Sigmoid colon (tissue), 7 donors: ENCODE measurements around the gene FAM13A. TPM values are rescaled to one million over a fixed set of nuclear protein-coding genes. Genes with fewer than 3 reads are reported as not detected.

Experiments used
- DNase-seq: peaks from one replicate; pipeline ENCODE4 v3.0.0-alpha.2; 2019
- H3K27ac ChIP-seq, 4 donors: fragments of 200-600 bp; sonication (generic); one replicate each; pipeline ENCODE4 v1.5.1; 2016 to 2019; ENCODE audit warnings: mild to moderate bottlenecking in 1 of 4
- H3K27me3 ChIP-seq, 3 donors: fragments of 200-600 bp; sonication (generic); one replicate each; pipeline ENCODE4 v1.5.1; 2019; ENCODE audit warnings: mild to moderate bottlenecking in 1 of 3
- H3K36me3 ChIP-seq, 4 donors: fragments of 200-600 bp; sonication (generic); one replicate each; pipeline ENCODE4 v1.5.1; 2016 to 2019
- H3K4me1 ChIP-seq, 4 donors: fragments of 200-600 bp; sonication (generic); one replicate each; pipeline ENCODE4 v1.5.1; 2017 to 2019
- H3K4me3 ChIP-seq, 4 donors: fragments of 200-600 bp; sonication (generic); one replicate each; pipeline ENCODE4 v1.5.1; 2017 to 2019; ENCODE audit warnings: mild to moderate bottlenecking in 2 of 4, moderate library complexity in 1 of 4
- H3K9me3 ChIP-seq, 4 donors: fragments of 200-600 bp in 3 of 4; sonication (generic) in 3 of 4; one replicate each; pipeline versions ENCODE4 v1.5.1 to v1.6.1; 2013 to 2019
- EP300 ChIP-seq, 4 donors: sonication (generic); formaldehyde crosslinking; IDR thresholded peaks; one replicate each; pipeline ENCODE4 v1.6.1; 2017; ENCODE audit warnings: antibody characterized with exemption in 4 of 4
- POLR2A ChIP-seq, 2 donors: fragments of 450-650 bp; IDR thresholded peaks; one replicate each; pipeline ENCODE4 v1.6.1; 2016; ENCODE audit warnings: antibody characterized with exemption in 2 of 2, mild to moderate bottlenecking in 2 of 2, moderate library complexity in 2 of 2
- POLR2AphosphoS5 ChIP-seq, 4 donors: sonication (generic); formaldehyde crosslinking; IDR thresholded peaks; one replicate each; pipeline ENCODE4 v1.6.1; 2017; ENCODE audit warnings: antibody characterized with exemption in 4 of 4
- WGBS, 2 donors: extraction: QIAGEN DNeasy Blood & Tissue Kit; methylation state at CpG; one replicate each; pipeline ENCODE4 v1.1.7; 2013; 5-methylcytosine and 5-hydroxymethylcytosine counted together
- intact Hi-C: fragments of 100-400 bp; cut with DNase I; formaldehyde crosslinking; loops from one replicate; pipeline ENCODE4 v1.15.1; 2023
- polyA plus RNA-seq, 3 donors: library from polyadenylated mRNA; stranded (reverse); fragments of 200-250 nt; gene quantifications; one replicate each; pipeline ENCODE4 v1.2.3, GENCODE V29; 2013
- total RNA-seq, 4 donors: library from RNA; depleted of rRNA; stranded (reverse); fragments of >200 nt; gene quantifications; one replicate each; pipeline ENCODE4 v1.1.0, GENCODE V29; 2016
- TF ChIP-seq, protein P1 (sequence below), 4 experiments: fragments of 450-650 bp in 3 of 4; fragments of 200-600 bp in 1 of 4; IDR thresholded peaks; one replicate each; pipeline ENCODE4 v1.5.1; 2016 to 2019; ENCODE audit warnings: antibody characterized with exemption in 4 of 4, mild to moderate bottlenecking in 3 of 4, moderate library complexity in 2 of 4
- donor health status: healthy with polysubstance abuse.
- donor health status: Bipolar disorder and iron deficiency.
- donor health status: healthy.

Gene FAM13A
- total and polyA plus RNA-seq, 7 donors, result 9.9 to 49.7 (median 41.1) TPM

DNA sequence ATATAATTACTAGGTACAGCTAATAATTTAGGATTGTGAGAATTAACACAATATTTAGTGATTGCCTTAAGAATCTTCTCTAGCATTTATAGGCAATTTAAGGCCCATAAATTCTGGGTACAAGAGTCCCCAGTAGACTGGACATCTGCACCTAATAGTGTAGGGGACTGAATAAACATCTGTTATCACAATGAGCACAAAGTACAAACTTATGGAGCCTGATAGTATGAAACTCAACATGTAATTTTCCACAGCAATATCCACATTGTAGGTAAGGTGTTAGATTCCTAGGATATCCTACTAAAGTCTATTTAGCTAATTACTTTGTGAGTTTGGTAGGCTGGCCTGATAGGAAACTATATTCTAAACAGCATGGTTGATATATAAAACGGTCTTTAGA is 178.3 kb downstream of the FAM13A start:
- Histone ChIP-seq H3K9me3 (no peaks in the 10 kb centered on the region), H3K36me3 (no peaks in the 10 kb centered on the region), H3K27me3 (no peaks in the 10 kb centered on the region), H3K4me1 (peaks cover 0 to 17% (median 5%) of the 10 kb centered on the region in 4 donors), H3K27ac (no peak overlapping the region), H3K4me3 (no peak overlapping the region)
- intact Hi-C loops, result no loop called here
- 44 to 78% methylated on average over 1 of the region's 1 CpG for WGBS, 2 donors
- DNase-seq, result no peak
- TF ChIP-seq EP300 (IDR thresholded peaks at IDR 0.05), result no peak
- TF ChIP-seq POLR2AphosphoS5 (IDR thresholded peaks at IDR 0.05), result no peak
- TF ChIP-seq, protein P1, sequence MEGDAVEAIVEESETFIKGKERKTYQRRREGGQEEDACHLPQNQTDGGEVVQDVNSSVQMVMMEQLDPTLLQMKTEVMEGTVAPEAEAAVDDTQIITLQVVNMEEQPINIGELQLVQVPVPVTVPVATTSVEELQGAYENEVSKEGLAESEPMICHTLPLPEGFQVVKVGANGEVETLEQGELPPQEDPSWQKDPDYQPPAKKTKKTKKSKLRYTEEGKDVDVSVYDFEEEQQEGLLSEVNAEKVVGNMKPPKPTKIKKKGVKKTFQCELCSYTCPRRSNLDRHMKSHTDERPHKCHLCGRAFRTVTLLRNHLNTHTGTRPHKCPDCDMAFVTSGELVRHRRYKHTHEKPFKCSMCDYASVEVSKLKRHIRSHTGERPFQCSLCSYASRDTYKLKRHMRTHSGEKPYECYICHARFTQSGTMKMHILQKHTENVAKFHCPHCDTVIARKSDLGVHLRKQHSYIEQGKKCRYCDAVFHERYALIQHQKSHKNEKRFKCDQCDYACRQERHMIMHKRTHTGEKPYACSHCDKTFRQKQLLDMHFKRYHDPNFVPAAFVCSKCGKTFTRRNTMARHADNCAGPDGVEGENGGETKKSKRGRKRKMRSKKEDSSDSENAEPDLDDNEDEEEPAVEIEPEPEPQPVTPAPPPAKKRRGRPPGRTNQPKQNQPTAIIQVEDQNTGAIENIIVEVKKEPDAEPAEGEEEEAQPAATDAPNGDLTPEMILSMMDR (IDR thresholded peaks at IDR 0.05), result no peak
- TF ChIP-seq POLR2A (IDR thresholded peaks at IDR 0.05), result no peak

- intact Hi-C loops, result no loop called here
- H3K4me1 ChIP-seq, result peaks cover 0 to 2% (median 1%) of the 10 kb centered on the region in 4 donors
- 91 to 94% methylated on average over 9 of the region's 9 CpGs for WGBS, 2 donors
- no peak overlapping the region for H3K27ac ChIP-seq
- no peaks in the 10 kb centered on the region for H3K36me3 ChIP-seq
- H3K27me3 ChIP-seq, result no peaks in the 10 kb centered on the region
- DNase-seq, result no peak
- no peak for TF ChIP-seq EP300 (IDR thresholded peaks at IDR 0.05)
- TF ChIP-seq POLR2AphosphoS5 (IDR thresholded peaks at IDR 0.05), result no peak
- no peak for TF ChIP-seq POLR2A (IDR thresholded peaks at IDR 0.05)
- TF ChIP-seq, protein P1 (IDR thresholded peaks at IDR 0.05), result no peak
- H3K9me3 ChIP-seq, result no peaks in the 10 kb centered on the region
- H3K4me3 ChIP-seq, result no peak overlapping the region
Measured at GRCh38 chr4:88870428-88870827, 186.6 kb downstream of the FAM13A start.

DNA sequence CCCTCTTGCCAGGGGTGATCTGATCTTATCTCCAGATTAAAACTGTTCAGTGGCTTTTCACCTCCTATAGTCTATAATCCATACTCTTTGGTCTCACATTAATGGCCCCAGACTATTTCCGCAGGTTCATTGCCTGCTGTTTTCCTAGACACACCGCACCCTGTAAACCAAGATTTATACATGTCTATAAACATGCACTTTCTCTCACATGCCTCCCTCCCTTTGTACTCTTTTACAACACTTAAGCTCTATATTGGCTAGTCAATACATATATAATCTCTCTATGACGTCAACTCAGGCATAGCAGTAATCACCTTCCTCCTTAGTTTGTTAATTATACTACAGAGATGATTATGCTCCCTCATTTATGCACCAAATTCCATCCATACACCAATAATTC is 188.5 kb downstream of the FAM13A start:
- Histone ChIP-seq H3K4me1 (peaks cover 0 to 9% (median 4%) of the 10 kb centered on the region in 4 donors), H3K9me3 (no peaks in the 10 kb centered on the region), H3K36me3 (no peaks in the 10 kb centered on the region), H3K27me3 (no peaks in the 10 kb centered on the region), H3K4me3 (no peak overlapping the region), H3K27ac (no peak overlapping the region)
- no peak for DNase-seq
- intact Hi-C loops, result no loop called here
- 19 to 70% methylated on average over 3 of the region's 3 CpGs for WGBS, 2 donors
- TF ChIP-seq POLR2AphosphoS5 (IDR thresholded peaks at IDR 0.05) (no peak), POLR2A (IDR thresholded peaks at IDR 0.05) (no peak), EP300 (IDR thresholded peaks at IDR 0.05) (no peak)
- TF ChIP-seq, protein P1 (IDR thresholded peaks at IDR 0.05), result no peak

- H3K9me3 ChIP-seq, result no peaks in the 10 kb centered on the region
- WGBS, 2 donors, result 53 to 59% methylated on average over 4 of the region's 4 CpGs
Measured at GRCh38 chr4:88866862-88867550, 190.0 kb downstream of the FAM13A start.

More at GRCh38 chr4:88866862-88867550, 190.0 kb downstream of the FAM13A start:
- no peaks in the 10 kb centered on the region for H3K36me3 ChIP-seq
- no peak overlapping the region for H3K4me3 ChIP-seq
- intact Hi-C loops, result no loop called here
- peaks cover 0 to 9% (median 4%) of the 10 kb centered on the region in 4 donors for H3K4me1 ChIP-seq
- no peaks in the 10 kb centered on the region for H3K27me3 ChIP-seq
- TF ChIP-seq EP300 (IDR thresholded peaks at IDR 0.05) (no peak), POLR2AphosphoS5 (IDR thresholded peaks at IDR 0.05) (no peak), POLR2A (IDR thresholded peaks at IDR 0.05) (no peak)
- TF ChIP-seq, protein P1 (IDR thresholded peaks at IDR 0.05), result no peak
- H3K27ac ChIP-seq, result no peak overlapping the region
- DNase-seq, result no peak
